Stomach smooth muscle (tissue), 2 donors: ENCODE data around the gene ADK.
"Not testable (repeated sequence)": the region's sequence is repeated elsewhere in the genome, so short reads cannot be mapped to it uniquely, and the experiment has no call there.

Experiments
- H3K27ac ChIP-seq: one replicate; pipeline ENCODE4 v1.7.0; 2013; ENCODE audit warnings: mild to moderate bottlenecking, low read length, inconsistent platforms
- H3K27me3 ChIP-seq, 2 donors: one replicate each; pipeline ENCODE4 v1.7.0; 2013; ENCODE audit warnings: low read length in 2 of 2; ENCODE audit not compliant: insufficient read depth in 2 of 2, control insufficient read depth in 1 of 2
- H3K36me3 ChIP-seq, 2 donors: one replicate each; pipeline ENCODE4 v1.7.0; 2013; ENCODE audit warnings: low read length in 2 of 2; ENCODE audit not compliant: control insufficient read depth in 2 of 2, insufficient read depth in 2 of 2
- H3K4me1 ChIP-seq: one replicate; pipeline ENCODE4 v1.7.0; 2013; ENCODE audit warnings: low read length; ENCODE audit not compliant: control insufficient read depth, insufficient read depth
- H3K4me3 ChIP-seq, 2 donors: one replicate each; pipeline ENCODE4 v1.7.0; 2013; ENCODE audit warnings: low read length in 2 of 2
- H3K9ac ChIP-seq, 2 donors: one replicate each; pipeline ENCODE4 v1.7.0; 2013; ENCODE audit warnings: low read length in 2 of 2, mild to moderate bottlenecking in 1 of 2
- H3K9me3 ChIP-seq, 2 donors: one replicate each; pipeline ENCODE4 v1.7.0; 2013; ENCODE audit warnings: low read length in 2 of 2; ENCODE audit not compliant: control insufficient read depth in 2 of 2
- donor health status: healthy.
- donor health status: Pancreatic carcinoma.

ADK gene

DNA sequence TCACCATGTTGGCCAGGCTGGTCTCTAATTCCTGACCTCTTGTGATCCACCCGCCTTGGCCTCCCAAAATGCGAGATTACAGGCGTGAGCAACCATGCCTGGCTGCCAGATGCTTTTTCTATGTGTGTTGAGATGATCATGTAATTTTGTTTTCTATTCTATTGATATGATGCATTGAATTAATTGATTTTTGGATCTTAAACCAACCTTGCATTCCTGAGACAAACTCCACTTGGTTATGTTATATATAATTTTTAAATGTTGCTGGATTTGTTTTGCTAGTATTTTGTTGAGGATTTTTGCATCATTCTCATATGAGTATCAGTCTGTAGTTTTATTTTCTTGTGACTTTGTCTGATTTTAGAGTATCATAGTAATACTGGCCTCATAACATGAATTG, 192.8 kb downstream of the ADK start:
- Histone ChIP-seq H3K36me3 (no peaks in the 10 kb centered on the region), H3K9ac (no peak overlapping the region), H3K27ac (no peak overlapping the region), H3K4me3 (no peak overlapping the region), H3K9me3 (peaks cover 0 to 5% of the 10 kb centered on the region in 2 donors), H3K27me3 (no peaks in the 10 kb centered on the region), H3K4me1 (no peaks in the 10 kb centered on the region)

GRCh38 chr10:74344306-74344705, 193.3 kb downstream of the ADK start:
- H3K27me3 ChIP-seq: no peaks in the 10 kb centered on the region
- H3K9ac ChIP-seq: no peak overlapping the region
- H3K4me3 ChIP-seq: no peak overlapping the region
- H3K27ac ChIP-seq: no peak overlapping the region
- no peaks in the 10 kb centered on the region for H3K36me3 ChIP-seq
- no peaks in the 10 kb centered on the region for H3K4me1 ChIP-seq
- H3K9me3 ChIP-seq: peaks cover 0 to 5% of the 10 kb centered on the region in 2 donors

DNA sequence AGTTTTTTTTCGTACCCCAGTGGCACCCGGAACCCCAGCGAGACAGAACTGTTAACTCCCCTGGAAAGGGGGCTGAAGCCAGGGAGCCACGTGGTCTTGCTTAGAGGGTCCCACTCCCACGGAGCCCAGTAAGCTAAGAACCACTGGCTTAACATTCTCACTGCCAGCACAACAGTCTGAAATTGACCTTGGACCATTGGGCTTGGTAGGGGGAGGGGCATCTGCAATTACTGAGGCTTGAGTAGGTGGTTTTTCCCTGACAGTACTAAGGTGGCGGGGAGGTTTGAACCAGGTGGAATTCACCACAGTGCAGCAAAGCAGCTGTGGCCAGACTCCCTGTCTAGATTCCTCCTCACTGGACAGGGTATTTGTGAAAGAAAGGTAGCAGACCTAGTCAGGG, 196.5 kb downstream of the ADK start:
- no peak overlapping the region for H3K4me3 ChIP-seq
- H3K9me3 ChIP-seq: peaks cover 0 to 5% of the 10 kb centered on the region in 2 donors
- H3K27ac ChIP-seq: no peak overlapping the region
- no peak overlapping the region for H3K9ac ChIP-seq
- H3K27me3 ChIP-seq: no peaks in the 10 kb centered on the region
- H3K36me3 ChIP-seq: no peaks in the 10 kb centered on the region
- no peaks in the 10 kb centered on the region for H3K4me1 ChIP-seq

DNA sequence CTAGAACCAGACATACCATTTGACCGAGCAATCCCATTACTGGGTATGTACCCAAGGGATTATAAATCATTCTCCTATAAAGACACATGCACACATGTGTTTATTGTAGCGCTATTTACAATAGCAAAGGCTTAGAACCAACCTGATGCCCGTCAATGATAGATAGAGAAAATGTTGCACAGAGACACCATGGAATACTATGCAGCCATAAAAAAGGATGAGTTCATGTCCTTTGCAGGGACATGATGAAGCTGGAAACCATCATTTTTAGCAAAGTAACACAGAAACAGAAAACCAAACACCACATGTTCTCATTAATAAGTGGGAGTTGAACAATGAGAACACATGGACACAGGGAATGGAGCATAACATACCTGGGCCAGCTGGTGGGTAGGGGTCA, 202.0 kb downstream of the ADK start:
- H3K4me3 ChIP-seq, H3K27ac ChIP-seq, H3K9me3 ChIP-seq, H3K27me3 ChIP-seq, H3K9ac ChIP-seq, H3K4me1 ChIP-seq, H3K36me3 ChIP-seq: not testable (repeated sequence)

DNA sequence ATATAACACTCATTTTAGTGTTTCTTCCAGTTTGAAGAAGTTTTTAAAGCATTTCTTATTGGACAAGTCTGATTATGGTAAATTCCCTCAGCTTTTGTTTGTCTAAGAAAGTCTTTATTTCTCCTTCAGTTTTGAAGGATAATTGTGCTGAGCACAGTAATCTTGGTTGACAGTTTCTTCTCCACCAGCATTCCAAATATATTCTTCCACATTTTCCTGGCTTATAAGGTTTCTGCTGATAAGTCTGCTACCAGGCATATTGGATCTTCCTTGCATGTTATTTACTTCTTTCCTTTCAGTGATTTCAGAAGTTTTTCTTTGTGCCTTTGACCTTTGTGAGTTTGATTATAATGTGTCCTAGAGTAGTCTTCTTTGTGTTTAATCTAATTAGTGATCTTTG, 210.7 kb downstream of the ADK start:
- Histone ChIP-seq H3K9me3 (peaks cover 3 to 17% of the 10 kb centered on the region in 2 donors), H3K36me3 (peaks cover 0 to 5% of the 10 kb centered on the region in 2 donors), H3K4me3 (no peak overlapping the region), H3K27me3 (no peaks in the 10 kb centered on the region), H3K9ac (no peak overlapping the region), H3K27ac (no peak overlapping the region), H3K4me1 (no peaks in the 10 kb centered on the region)

GRCh38 chr10:74363727-74364126, 212.7 kb downstream of the ADK start:
- Histone ChIP-seq H3K4me3 (no peak overlapping the region), H3K27me3 (no peaks in the 10 kb centered on the region), H3K36me3 (peaks cover 0 to 5% of the 10 kb centered on the region in 2 donors), H3K9ac (no peak overlapping the region), H3K9me3 (peaks cover 3 to 17% of the 10 kb centered on the region in 2 donors), H3K27ac (no peak overlapping the region), H3K4me1 (no peaks in the 10 kb centered on the region)

- Histone ChIP-seq H3K36me3 (peaks cover 0 to 5% of the 10 kb centered on the region in 2 donors), H3K27ac (no peak overlapping the region), H3K4me1 (no peaks in the 10 kb centered on the region), H3K9me3 (peaks cover 3 to 13% of the 10 kb centered on the region in 2 donors), H3K4me3 (no peak overlapping the region), H3K9ac (no peak overlapping the region), H3K27me3 (no peaks in the 10 kb centered on the region)
Measured at GRCh38 chr10:74365109-74365508, 214.1 kb downstream of the ADK start.

GRCh38 chr10:74371696-74372095, 220.7 kb downstream of the ADK start:
- Histone ChIP-seq H3K4me1 (no peaks in the 10 kb centered on the region), H3K9me3 (no peaks in the 10 kb centered on the region), H3K4me3 (no peak overlapping the region), H3K36me3 (no peaks in the 10 kb centered on the region), H3K27me3 (no peaks in the 10 kb centered on the region), H3K9ac (no peak overlapping the region), H3K27ac (no peak overlapping the region)

GRCh38 chr10:74373059-74373458, 222.0 kb downstream of the ADK start:
- Histone ChIP-seq H3K4me3 (no peak overlapping the region), H3K27ac (no peak overlapping the region), H3K27me3 (no peaks in the 10 kb centered on the region), H3K4me1 (no peaks in the 10 kb centered on the region), H3K9ac (no peak overlapping the region), H3K36me3 (no peaks in the 10 kb centered on the region), H3K9me3 (no peaks in the 10 kb centered on the region)

DNA sequence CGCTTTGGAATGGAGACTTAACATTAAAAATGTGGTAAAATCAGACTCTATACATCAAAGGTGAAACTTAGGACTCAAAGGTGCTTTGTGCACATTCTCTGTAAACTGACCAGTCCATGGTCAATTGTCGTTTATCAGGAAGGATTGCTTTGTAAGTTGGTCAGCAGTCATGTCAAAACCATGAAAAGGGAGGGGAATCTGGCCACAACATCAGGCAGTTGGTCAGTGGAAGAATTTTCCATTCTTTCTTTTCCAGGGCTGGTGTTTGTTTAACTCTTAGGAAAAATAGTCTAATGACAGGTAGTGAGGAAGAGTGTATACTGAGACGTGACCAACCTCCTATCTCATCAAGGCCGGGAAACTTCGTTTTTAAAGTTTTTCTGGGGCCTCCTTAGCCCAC, 226.5 kb downstream of the ADK start:
- H3K4me3 ChIP-seq: no peak overlapping the region
- no peaks in the 10 kb centered on the region for H3K36me3 ChIP-seq
- no peak overlapping the region for H3K27ac ChIP-seq
- no peak overlapping the region for H3K9ac ChIP-seq
- no peaks in the 10 kb centered on the region for H3K27me3 ChIP-seq
- H3K9me3 ChIP-seq: no peaks in the 10 kb centered on the region
- H3K4me1 ChIP-seq: no peaks in the 10 kb centered on the region

DNA sequence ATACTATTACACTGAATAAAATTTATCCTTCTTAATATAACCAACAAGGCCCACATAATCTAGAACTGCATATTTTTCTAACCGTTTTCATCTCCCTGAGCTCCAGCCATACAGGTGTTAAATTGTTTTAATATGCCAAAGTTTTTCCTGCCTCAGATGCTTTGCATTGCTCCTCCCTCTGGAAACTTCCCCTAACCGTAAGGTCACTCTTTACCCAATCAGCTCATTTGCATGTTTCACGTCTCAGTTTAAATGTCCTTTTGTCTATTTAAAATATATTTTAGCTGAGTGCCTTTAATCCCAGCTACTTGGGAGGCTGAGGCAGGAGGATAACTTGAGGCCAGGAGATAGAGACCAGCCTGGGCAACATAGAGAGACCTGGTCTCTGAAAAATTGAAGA, 228.5 kb downstream of the ADK start:
- Histone ChIP-seq H3K27me3 (no peaks in the 10 kb centered on the region), H3K4me1 (no peaks in the 10 kb centered on the region), H3K36me3 (no peaks in the 10 kb centered on the region), H3K4me3 (no peak overlapping the region), H3K9me3 (no peaks in the 10 kb centered on the region), H3K27ac (no peak overlapping the region), H3K9ac (no peak overlapping the region)
